Iris pigment epithelial cell (primary cell): ENCODE data around the gene IFT20.
A peak's percentile ranks its signal among the peaks of the same experiment; 100 is the strongest.
"Not testable (repeated sequence)": the region's sequence is repeated elsewhere in the genome, so short reads cannot be mapped to it uniquely, and the experiment has no call there.

Source experiments
- DNase-seq: peaks from one replicate; pipeline ENCODE4 v3.0.0-alpha.2; 2011; ENCODE audit warnings: low read depth

Gene IFT20

GRCh38 chr17:28315846-28316705 lies 19.2 kb downstream of the IFT20 start:
- no peak for DNase-seq

GRCh38 chr17:28313841-28314240 lies 21.4 kb downstream of the IFT20 start:
- no peak for DNase-seq

GRCh38 chr17:28306954-28307401 lies 28.3 kb downstream of the IFT20 start:
- no peak for DNase-seq

DNA sequence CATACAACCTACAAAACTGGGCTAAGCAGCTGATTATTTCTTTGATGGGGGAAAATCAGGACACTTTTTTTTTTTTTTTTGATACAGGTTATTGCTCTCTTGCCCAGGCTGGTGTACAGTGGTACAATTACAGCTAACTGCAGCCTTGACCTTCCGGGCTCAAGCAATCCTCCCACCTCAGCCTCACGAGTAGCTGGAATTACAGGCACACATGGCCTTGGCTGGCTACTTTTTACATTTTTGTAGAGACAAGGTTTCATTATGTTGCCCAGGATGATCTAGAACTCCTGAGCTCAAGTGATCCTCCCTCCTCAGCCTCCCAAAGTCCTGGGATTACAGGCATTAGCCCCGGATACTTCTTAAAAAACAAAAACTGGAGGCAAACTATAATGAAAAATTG lies 36.8 kb downstream of the IFT20 start:
- no peak for DNase-seq

- no peak for DNase-seq
Measured at GRCh38 chr17:28295677-28296578, 39.3 kb downstream of the IFT20 start.

DNA sequence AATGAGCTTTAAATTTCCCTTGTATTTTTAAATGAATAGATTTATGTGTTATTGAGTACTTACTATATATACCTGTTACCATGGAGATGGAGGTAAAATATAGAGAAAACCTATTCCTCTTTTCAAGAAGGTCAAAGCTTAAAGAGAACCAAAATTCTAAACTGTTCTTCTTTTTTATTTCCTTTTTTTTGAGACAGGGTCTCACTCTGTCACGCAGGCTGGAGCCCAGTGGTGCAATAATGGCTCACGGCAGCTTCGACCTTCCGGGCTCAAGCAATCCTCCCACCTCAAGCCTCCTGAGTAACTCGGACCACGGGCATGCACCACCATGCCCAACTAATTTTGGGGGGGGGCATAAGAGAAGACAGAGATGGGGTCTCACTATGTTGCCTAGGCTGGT lies 41.3 kb downstream of the IFT20 start:
- DNase-seq: no peak

GRCh38 chr17:28292878-28293277 lies 42.4 kb downstream of the IFT20 start:
- not testable (repeated sequence) for DNase-seq

GRCh38 chr17:28291780-28292330 lies 43.4 kb downstream of the IFT20 start:
- no peak for DNase-seq

GRCh38 chr17:28290703-28291102 lies 44.6 kb downstream of the IFT20 start:
- DNase-seq: no peak

DNA sequence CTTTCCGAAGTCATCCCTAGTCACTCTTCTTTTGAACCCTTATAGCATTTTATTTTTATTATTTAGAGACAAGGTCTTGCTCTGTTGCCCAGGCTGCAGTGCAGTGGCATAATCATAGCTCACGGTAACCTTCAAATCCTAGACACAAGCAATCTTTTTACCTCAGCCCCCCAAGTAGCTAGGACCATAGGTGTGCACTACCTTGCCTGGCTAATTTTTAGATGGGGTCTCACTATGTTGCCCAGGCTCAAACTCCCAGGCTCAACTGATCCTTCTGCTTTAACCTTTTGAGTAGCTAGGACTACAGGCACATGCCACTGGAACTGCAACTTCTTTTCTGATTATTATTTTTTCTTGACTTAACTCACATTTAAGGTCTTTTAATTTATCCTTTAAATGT lies 49.3 kb downstream of the IFT20 start:
- DNase-seq: no peak

DNA sequence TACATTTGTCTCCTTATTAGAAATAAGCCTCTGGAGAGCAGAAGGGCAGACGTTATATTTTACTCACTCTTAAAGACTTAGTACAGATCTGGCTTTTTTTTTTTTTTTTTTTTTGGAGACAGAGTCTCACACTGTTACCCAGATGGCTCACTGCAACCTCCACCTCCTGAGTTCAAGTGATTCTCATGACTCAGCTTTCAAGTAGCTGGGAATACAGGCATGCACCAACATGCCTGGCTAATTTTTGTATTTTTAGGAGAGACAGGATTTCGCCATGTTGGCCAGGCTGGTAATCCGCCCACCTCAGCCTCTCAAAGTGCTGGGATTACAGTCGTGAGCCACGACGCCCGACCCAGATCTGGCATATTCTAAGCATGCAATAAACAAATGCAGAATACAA lies 52.7 kb downstream of the IFT20 start:
- peak; percentile 88 for DNase-seq

DNA sequence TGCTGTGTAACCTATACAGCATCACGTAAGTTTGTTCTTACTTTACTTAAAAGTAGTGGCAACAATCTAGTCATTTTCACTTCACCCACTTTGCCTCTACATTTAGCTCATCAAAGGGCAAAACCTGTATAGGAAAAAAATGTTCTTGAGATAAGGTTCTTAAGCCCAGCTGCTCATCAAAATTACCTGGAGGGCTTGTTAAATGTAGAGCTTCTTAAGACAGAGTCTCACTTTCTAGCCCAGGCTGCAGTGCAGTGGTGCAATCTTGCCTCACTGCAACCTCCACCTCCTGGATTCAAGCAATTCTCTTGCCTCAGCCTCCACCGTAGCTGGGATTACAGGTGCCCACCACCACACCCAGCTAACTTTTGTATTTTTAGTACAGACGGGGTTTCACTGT lies 54.4 kb downstream of the IFT20 start:
- no peak for DNase-seq

GRCh38 chr17:28279411-28279810 lies 55.9 kb downstream of the IFT20 start:
- peak; percentile 73 for DNase-seq
